HG03060 (cell line): ENCODE measurements around the gene HOXC4.

Experiments used
- ATAC-seq: cut with Tn5 transposase; IDR thresholded peaks from one replicate; pipeline ENCODE4 v1.9.1; 2021; ENCODE audit warnings: low read depth, moderate number of reproducible peaks; ENCODE audit not compliant: unreplicated experiment

Gene HOXC4

GRCh38 chr12:54015018-54015931 lies 38.4 kb upstream of the HOXC4 start:
- no peak for ATAC-seq

- no peak for ATAC-seq
These were observed 37.6 kb upstream of the HOXC4 start for GRCh38 chr12:54016051-54016450.

- ATAC-seq: no peak
These were observed 37.1 kb upstream of the HOXC4 start for GRCh38 chr12:54016478-54016964.

GRCh38 chr12:54017027-54017788 lies 36.4 kb upstream of the HOXC4 start:
- ATAC-seq: no peak

GRCh38 chr12:54017878-54018467 lies 35.7 kb upstream of the HOXC4 start:
- ATAC-seq: no peak

- no peak for ATAC-seq
These were observed 35.1 kb upstream of the HOXC4 start for GRCh38 chr12:54018468-54018984.

- no peak for ATAC-seq
These were observed 34.4 kb upstream of the HOXC4 start for GRCh38 chr12:54019091-54019811.

GRCh38 chr12:54019924-54020590 lies 33.6 kb upstream of the HOXC4 start:
- no peak for ATAC-seq

GRCh38 chr12:54020591-54021405 lies 32.8 kb upstream of the HOXC4 start:
- no peak for ATAC-seq

GRCh38 chr12:54021432-54022013 lies 32.1 kb upstream of the HOXC4 start:
- no peak for ATAC-seq

- ATAC-seq: no peak
These were observed 30.4 kb upstream of the HOXC4 start for GRCh38 chr12:54022960-54023884.

- ATAC-seq: no peak
These were observed 29.5 kb upstream of the HOXC4 start for GRCh38 chr12:54024127-54024526.

- ATAC-seq: no peak
These were observed 28.9 kb upstream of the HOXC4 start for GRCh38 chr12:54024581-54025305.

- ATAC-seq: no peak
These were observed 27.9 kb upstream of the HOXC4 start for GRCh38 chr12:54025499-54026405.

- ATAC-seq: no peak
These were observed 26.8 kb upstream of the HOXC4 start for GRCh38 chr12:54026640-54027441.
